WTC11 (cell line): ENCODE results near the gene ANKFN1. TPM values are rescaled to one million over a fixed set of nuclear protein-coding genes. Genes with fewer than 3 reads are reported as not detected.
A peak's percentile ranks its signal among the peaks of the same experiment; 100 is the strongest.

ENCODE experiments used
- ATAC-seq: fragments of 200-7000 bp; cut with Tn5 transposase; 2 replicates; pipeline ENCODE4 v1.10.0; 2021; ENCODE audit warnings: mild to moderate bottlenecking, moderate library complexity
- CTCF ChIA-PET: fragments of 300-600 bp; sonication (Branson Sonifier 250); formaldehyde crosslinking; loops from one replicate; lab custom pipeline; 2021; ENCODE audit warnings: antibody characterized with exemption; lab: Charles Lee
- POLR2A ChIA-PET: fragments of 350-600 bp; sonication (Branson Sonifier 250); formaldehyde crosslinking; loops from one replicate; lab custom pipeline; 2021; ENCODE audit warnings: antibody characterized with exemption; lab: Charles Lee
- DNase-seq: peaks from one replicate; pipeline ENCODE4 v3.0.0; 2021; ENCODE audit warnings: low spot score
- H3K27ac Mint-ChIP-seq: 2 replicates; pipeline ENCODE4 v1.8.0; 2021; ENCODE audit warnings: mixed read lengths
- H3K27me3 Mint-ChIP-seq: 2 replicates; pipeline ENCODE4 v1.8.0; 2021; ENCODE audit warnings: low read depth, mild to moderate bottlenecking, moderate library complexity, mixed read lengths
- H3K36me3 Mint-ChIP-seq: 2 replicates; pipeline ENCODE4 v1.8.0; 2021; ENCODE audit warnings: mixed read lengths
- H3K4me1 Mint-ChIP-seq: 2 replicates; pipeline ENCODE4 v1.8.0; 2022; ENCODE audit warnings: mixed read lengths
- H3K4me3 Mint-ChIP-seq: 2 replicates; pipeline ENCODE4 v1.8.0; 2021; ENCODE audit warnings: mild to moderate bottlenecking, moderate library complexity, mixed read lengths
- H3K9me3 Mint-ChIP-seq: 2 replicates; pipeline ENCODE4 v1.8.0; 2021; ENCODE audit warnings: mixed read lengths
- CDX4 ChIP-seq: fragments of 250-450 bp; sonication (Bioruptor Pico); IDR thresholded peaks from 2 replicates; pipeline ENCODE4 v1.9.0; 2021; ENCODE audit warnings: moderate library complexity, mild to moderate bottlenecking, inconsistent platforms, borderline replicate concordance
- ESRRA ChIP-seq: sonication (generic); formaldehyde crosslinking; IDR thresholded peaks from 2 replicates; pipeline ENCODE4 v1.8.1; 2022; ENCODE audit warnings: mild to moderate bottlenecking, missing genetic modification reagents, borderline replicate concordance
- FOXJ3 ChIP-seq: sonication (generic); formaldehyde crosslinking; IDR thresholded peaks from 2 replicates; pipeline ENCODE4 v1.9.0; 2021; ENCODE audit warnings: missing genetic modification reagents, mild to moderate bottlenecking, borderline replicate concordance
- FOXK1 ChIP-seq: sonication (generic); formaldehyde crosslinking; IDR thresholded peaks from 2 replicates; pipeline ENCODE4 v1.8.0; 2022; ENCODE audit warnings: mild to moderate bottlenecking, moderate library complexity, missing genetic modification reagents
- FOXP1 ChIP-seq: sonication (generic); formaldehyde crosslinking; IDR thresholded peaks from 2 replicates; pipeline ENCODE4 v1.8.0; 2022; ENCODE audit warnings: missing genetic modification reagents, mild to moderate bottlenecking, moderate library complexity, borderline replicate concordance
- FOXP4 ChIP-seq: sonication (generic); formaldehyde crosslinking; IDR thresholded peaks from 2 replicates; pipeline ENCODE4 v1.8.0; 2022; ENCODE audit warnings: mild to moderate bottlenecking, missing genetic modification reagents
- MLX ChIP-seq: sonication (generic); formaldehyde crosslinking; IDR thresholded peaks from 2 replicates; pipeline ENCODE4 v1.8.1; 2023; ENCODE audit warnings: mild to moderate bottlenecking, missing genetic modification reagents, moderate library complexity
- MYBL2 ChIP-seq: sonication (generic); formaldehyde crosslinking; IDR thresholded peaks from 2 replicates; pipeline ENCODE4 v1.8.1; 2023; ENCODE audit warnings: mild to moderate bottlenecking, moderate library complexity, missing genetic modification reagents
- NR1H2 ChIP-seq: sonication (generic); formaldehyde crosslinking; IDR thresholded peaks from 2 replicates; pipeline ENCODE4 v1.9.0; 2021; ENCODE audit warnings: mild to moderate bottlenecking, moderate library complexity, missing genetic modification reagents
- NR3C1 ChIP-seq: sonication (generic); formaldehyde crosslinking; conservative IDR thresholded peaks from 2 replicates; pipeline ENCODE4 v1.8.1; 2023; ENCODE audit warnings: low read depth, mild to moderate bottlenecking, missing genetic modification reagents
- PREB ChIP-seq: sonication (generic); formaldehyde crosslinking; IDR thresholded peaks from 2 replicates; pipeline ENCODE4 v1.8.1; 2022; ENCODE audit warnings: mild to moderate bottlenecking, missing genetic modification reagents, moderate library complexity, borderline replicate concordance
- ZNF425 ChIP-seq: fragments of 250-450 bp; sonication (Bioruptor Pico); conservative IDR thresholded peaks from 2 replicates; pipeline ENCODE4 v1.9.0; 2021; ENCODE audit warnings: mild to moderate bottlenecking
- ZNF532 ChIP-seq: fragments of 250-450 bp; sonication (Bioruptor Pico); IDR thresholded peaks from 2 replicates; pipeline ENCODE4 v1.9.0; 2021; ENCODE audit warnings: mild to moderate bottlenecking, borderline replicate concordance
- total RNA-seq: library from RNA; stranded (reverse); gene quantifications from 3 replicates; pipeline ENCODE4 v1.2.3, GENCODE V29; 2021

The ANKFN1 gene
- total RNA-seq, 1 experiment from 2014 or later, result 0.24 TPM

GRCh38 chr17:56148333-56148732, 4.9 kb upstream of the ANKFN1 start (continued):
- TF ChIP-seq MLX (CRISPR knock-in tag) (no peak), FOXJ3 (CRISPR knock-in tag) (no peak)

GRCh38 chr17:56149266-56150036, 3.8 kb upstream of the ANKFN1 start:
- peak; percentile 50 for ATAC-seq
- TF ChIP-seq ZNF425 (CRISPR knock-in tag), result no peak
- TF ChIP-seq FOXP4 (CRISPR knock-in tag), result no peak
- no peak for TF ChIP-seq ESRRA (CRISPR knock-in tag)
- no peak for TF ChIP-seq FOXP1 (CRISPR knock-in tag)
- TF ChIP-seq NR3C1, result no peak
- no peak for TF ChIP-seq ZNF532 (CRISPR knock-in tag)
- no peak for TF ChIP-seq MYBL2 (CRISPR knock-in tag)
- no peak for TF ChIP-seq FOXK1
- TF ChIP-seq NR1H2 (CRISPR knock-in tag), result no peak
- no peak for DNase-seq
- H3K27ac Mint-ChIP-seq, result no peak overlapping the region
- peaks cover 5% of the 10 kb centered on the region for H3K4me1 Mint-ChIP-seq
- H3K36me3 Mint-ChIP-seq, result peaks cover 4% of the 10 kb centered on the region; the same call in 1 of the 2 replicates
- POLR2A ChIA-PET, result no interaction called here
- peaks cover 14% of the 10 kb centered on the region for H3K9me3 Mint-ChIP-seq
- H3K4me3 Mint-ChIP-seq, result no peak overlapping the region
- H3K27me3 Mint-ChIP-seq, result no peaks in the 10 kb centered on the region; the same call in 1 of the 2 replicates
- CTCF ChIA-PET, result no interaction called here

- DNase-seq (no peak), ATAC-seq (no peak)
- H3K4me1 Mint-ChIP-seq, result peaks cover 5% of the 10 kb centered on the region
- TF ChIP-seq ZNF532 (CRISPR knock-in tag), result no peak
- no peak for TF ChIP-seq CDX4 (CRISPR knock-in tag)
- no peak for TF ChIP-seq PREB (CRISPR knock-in tag)
Observed at GRCh38 chr17:56150649-56151048, 2.6 kb upstream of the ANKFN1 start.

More at GRCh38 chr17:56150649-56151048, 2.6 kb upstream of the ANKFN1 start:
- ChIA-PET CTCF (no interaction called here), POLR2A (no interaction called here)
- H3K36me3 Mint-ChIP-seq, result peaks cover 4% of the 10 kb centered on the region; the same call in 1 of the 2 replicates
- peaks cover 13% of the 10 kb centered on the region for H3K9me3 Mint-ChIP-seq
- H3K4me3 Mint-ChIP-seq, result no peak overlapping the region
- H3K27me3 Mint-ChIP-seq, result no peaks in the 10 kb centered on the region; the same call in 1 of the 2 replicates
- no peak overlapping the region for H3K27ac Mint-ChIP-seq
